Liver (tissue), 9 donors: Measurements from ENCODE around the gene CLK3. TPM values are rescaled to one million over a fixed set of nuclear protein-coding genes. Genes with fewer than 3 reads are reported as not detected.

Experiments
- DNase-seq: peaks from one replicate; pipeline ENCODE4 v3.0.0-alpha.2; 2017; ENCODE audit warnings: low spot score
- H3K27ac ChIP-seq, 2 donors: one replicate each; pipeline ENCODE4 v1.7.0; 2013; ENCODE audit warnings: inconsistent platforms in 2 of 2, low read length in 2 of 2, control low read depth in 1 of 2, low read depth in 1 of 2, mild to moderate bottlenecking in 1 of 2
- H3K27me3 ChIP-seq, 4 donors: one replicate each; pipeline versions ENCODE4 v1.6.1 to v1.7.0; 2013; ENCODE audit warnings: low read length in 3 of 4, inconsistent platforms in 1 of 4, mild to moderate bottlenecking in 1 of 4, moderate library complexity in 1 of 4; ENCODE audit not compliant: control insufficient read depth in 4 of 4, insufficient read depth in 4 of 4
- H3K36me3 ChIP-seq, 4 donors: one replicate each; pipeline versions ENCODE4 v1.6.1 to v1.7.0; 2013; ENCODE audit warnings: low read length in 3 of 4, mild to moderate bottlenecking in 3 of 4, low read depth in 1 of 4, moderate library complexity in 1 of 4; ENCODE audit not compliant: control insufficient read depth in 4 of 4, insufficient read depth in 3 of 4
- H3K4me1 ChIP-seq, 4 donors: one replicate each; pipeline versions ENCODE4 v1.6.1 to v1.7.0; 2013; ENCODE audit warnings: low read length in 3 of 4, mild to moderate bottlenecking in 3 of 4, moderate library complexity in 1 of 4; ENCODE audit not compliant: control insufficient read depth in 4 of 4, insufficient read depth in 4 of 4
- H3K4me3 ChIP-seq, 3 donors: one replicate each; pipeline versions ENCODE4 v1.6.1 to v1.7.0; 2013; ENCODE audit warnings: low read length in 3 of 3, control low read depth in 1 of 3, low read depth in 1 of 3, mild to moderate bottlenecking in 1 of 3
- H3K9ac ChIP-seq, 2 donors: one replicate each; pipeline ENCODE4 v1.7.0; 2013; ENCODE audit warnings: low read length in 2 of 2, mild to moderate bottlenecking in 2 of 2, moderate library complexity in 2 of 2, control low read depth in 1 of 2, low read depth in 1 of 2
- H3K9me3 ChIP-seq, 4 donors: one replicate each; pipeline versions ENCODE4 v1.6.1 to v1.7.0; 2013; ENCODE audit warnings: low read length in 3 of 4; ENCODE audit not compliant: control insufficient read depth in 4 of 4
- ATF3 ChIP-seq: IDR thresholded peaks from 2 replicates; pipeline ENCODE4 v1.6.1; 2016; ENCODE audit warnings: antibody characterized with exemption
- CTCF ChIP-seq: fragments of 150-350 bp; IDR thresholded peaks from 2 replicates; pipeline ENCODE4 v1.5.1; 2017; ENCODE audit warnings: improper control_type of control experiment, low read depth, low read length; ENCODE audit not compliant: missing input control
- EGR1 ChIP-seq, 2 donors: IDR thresholded peaks; 2 replicates each; pipeline ENCODE4 v1.6.1; 2016 to 2018; ENCODE audit warnings: antibody characterized with exemption in 2 of 2, low read depth in 2 of 2
- FOXA1 ChIP-seq: IDR thresholded peaks from 2 replicates; pipeline ENCODE4 v1.6.1; 2016; ENCODE audit warnings: antibody characterized with exemption
- FOXA2 ChIP-seq: IDR thresholded peaks from 2 replicates; pipeline ENCODE4 v1.6.1; 2016; ENCODE audit warnings: antibody characterized with exemption
- GABPA ChIP-seq, 2 donors: IDR thresholded peaks in 1 of 2; conservative IDR thresholded peaks in 1 of 2; 2 replicates each; pipeline ENCODE4 v1.6.1; 2016; ENCODE audit warnings: antibody characterized with exemption in 2 of 2, mild to moderate bottlenecking in 1 of 2, moderate library complexity in 1 of 2
- HNF4A ChIP-seq, 2 donors: conservative IDR thresholded peaks; 2 replicates each; pipeline ENCODE4 v1.6.1; 2016; ENCODE audit warnings: antibody characterized with exemption in 2 of 2, mild to moderate bottlenecking in 2 of 2
- HNF4G ChIP-seq: IDR thresholded peaks from 2 replicates; pipeline ENCODE4 v1.6.1; 2016; ENCODE audit warnings: antibody characterized with exemption
- JUND ChIP-seq, 2 donors: IDR thresholded peaks; 2 replicates each; pipeline ENCODE4 v1.6.1; 2016; ENCODE audit warnings: antibody characterized with exemption in 2 of 2
- NR2F2 ChIP-seq: IDR thresholded peaks from 2 replicates; pipeline ENCODE4 v1.6.1; 2016; ENCODE audit warnings: antibody characterized with exemption
- RAD21 ChIP-seq, 2 donors: IDR thresholded peaks; 2 replicates each; pipeline ENCODE4 v1.6.1; 2016; ENCODE audit warnings: antibody characterized with exemption in 2 of 2, mild to moderate bottlenecking in 2 of 2
- RXRA ChIP-seq, 2 donors: IDR thresholded peaks; 2 replicates each; pipeline ENCODE4 v1.6.1; 2017 to 2018; ENCODE audit warnings: antibody characterized with exemption in 2 of 2, mild to moderate bottlenecking in 1 of 2
- SP1 ChIP-seq: IDR thresholded peaks from 2 replicates; pipeline ENCODE4 v1.6.1; 2018; ENCODE audit warnings: antibody characterized with exemption, mild to moderate bottlenecking
- TAF1 ChIP-seq: conservative IDR thresholded peaks from 2 replicates; pipeline ENCODE4 v1.6.1; 2016; ENCODE audit warnings: antibody characterized with exemption, mild to moderate bottlenecking
- YY1 ChIP-seq: IDR thresholded peaks from 2 replicates; pipeline ENCODE4 v1.6.1; 2016; ENCODE audit warnings: antibody characterized with exemption, mild to moderate bottlenecking
- WGBS: extraction: QIAGEN DNeasy Blood & Tissue Kit; methylation state at CpG from one replicate; pipeline ENCODE4 v1.1.7; 2013; 5-methylcytosine and 5-hydroxymethylcytosine counted together
- polyA plus RNA-seq, 2 donors: library from polyadenylated mRNA; stranded (reverse) in 1 of 2; unstranded in 1 of 2; fragments of 200-250 nt in 1 of 2; fragments of >200 nt in 1 of 2; fragmentation: Nextera tagmentation in 1 of 2; extraction: Ambion mirVana in 1 of 2; gene quantifications; one replicate each; pipeline versions ENCODE4 v1.2.1 to v1.2.3, GENCODE V29; 2013 to 2015
- total RNA-seq, 2 donors: library from RNA; depleted of rRNA; stranded (reverse); fragments of >200 nt; gene quantifications; one replicate each; pipeline ENCODE4 v1.2.3, GENCODE V29; 2014
- donor health status: healthy.
- donor health status: healthy.
- donor health status: healthy.
- donor health status: healthy.
- donor health status: healthy.

The CLK3 gene
- total and polyA plus RNA-seq, 4 donors = 20.1 to 66.8 (median 28.4) TPM

- peaks cover 38 to 88% (median 72%) of the 10 kb centered on the region in 4 donors for H3K36me3 ChIP-seq
- no peaks in the 10 kb centered on the region for H3K9me3 ChIP-seq
- peaks cover 2 to 15% (median 7%) of the 10 kb centered on the region in 4 donors for H3K4me1 ChIP-seq
- TF ChIP-seq GABPA (IDR thresholded peaks at IDR 0.05 in 1 of 2, conservative IDR thresholded peaks at IDR 0.05 in 1 of 2) (no peak), HNF4G (no peak), NR2F2 (no peak), ATF3 (no peak), SP1 (no peak), JUND (IDR thresholded peaks at IDR 0.05) (no peak), RAD21 (IDR thresholded peaks at IDR 0.05) (no peak), YY1 (no peak), CTCF (no peak), TAF1 (no peak), EGR1 (IDR thresholded peaks at IDR 0.05; ENCODE audit: low read depth in 2 of 2) (no peak)
- 69% methylated on average over 5 of the region's 5 CpGs for WGBS
- DNase-seq = no peak
- no peak overlapping the region for H3K9ac ChIP-seq
- H3K27ac ChIP-seq = no peak overlapping the region
- H3K4me3 ChIP-seq = no peak overlapping the region
- no peaks in the 10 kb centered on the region for H3K27me3 ChIP-seq
Observed at GRCh38 chr15:74627766-74628165, 12.1 kb downstream of the CLK3 start.

- no peak for DNase-seq
- H3K4me1 ChIP-seq = peaks cover 2 to 15% (median 7%) of the 10 kb centered on the region in 4 donors
Observed at GRCh38 chr15:74628199-74628598, 12.6 kb downstream of the CLK3 start.

More at GRCh38 chr15:74628199-74628598, 12.6 kb downstream of the CLK3 start:
- H3K9ac ChIP-seq = no peak overlapping the region
- no peaks in the 10 kb centered on the region for H3K27me3 ChIP-seq
- TF ChIP-seq HNF4A (conservative IDR thresholded peaks at IDR 0.05) (no peak), SP1 (no peak), NR2F2 (no peak), ATF3 (no peak), CTCF (no peak), FOXA2 (no peak), FOXA1 (no peak), RXRA (IDR thresholded peaks at IDR 0.05) (no peak)
- 65% methylated on average over 3 of the region's 3 CpGs for WGBS
- H3K9me3 ChIP-seq = no peaks in the 10 kb centered on the region
- H3K36me3 ChIP-seq = peaks cover 38 to 88% (median 71%) of the 10 kb centered on the region in 4 donors
- no peak overlapping the region for H3K4me3 ChIP-seq
- H3K27ac ChIP-seq = no peak overlapping the region
